ENCODE results near the gene RSRC2. TPM values are rescaled to one million over a fixed set of nuclear protein-coding genes. Genes with fewer than 3 reads are reported as not detected.

RSRC2 gene
- total RNA-seq, 1 donor from 2014 or later = 63.8 TPM

DNA sequence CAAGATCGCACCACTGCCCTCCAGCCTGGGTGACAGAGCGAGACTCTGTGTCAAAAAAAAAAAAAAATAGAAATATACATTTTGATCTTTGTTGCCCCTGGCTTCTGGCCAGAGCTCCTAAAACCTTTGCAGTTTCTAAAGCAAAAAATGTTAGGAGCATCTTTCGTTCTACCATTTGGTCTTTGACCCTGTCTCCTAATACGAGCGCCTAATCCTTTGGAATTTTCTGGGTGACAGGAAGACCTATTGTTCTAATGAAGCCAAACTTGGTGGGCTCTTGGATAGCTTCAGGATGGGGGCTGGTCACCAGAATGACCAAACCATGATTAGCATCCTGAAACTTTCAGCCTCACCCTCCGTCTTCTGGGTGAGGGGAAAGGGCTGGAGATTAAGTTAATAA, 72.0 kb downstream of the RSRC2 start:
- Histone ChIP-seq H3K4me3 (no peak overlapping the region), H3K36me3 (no peaks in the 10 kb centered on the region), H3K9me3 (no peaks in the 10 kb centered on the region), H3K27ac (no peak overlapping the region), H3K4me1 (no peaks in the 10 kb centered on the region), H3K27me3 (no peaks in the 10 kb centered on the region)
- no peak for DNase-seq
- no peak for ATAC-seq
- TF ChIP-seq, protein P1, sequence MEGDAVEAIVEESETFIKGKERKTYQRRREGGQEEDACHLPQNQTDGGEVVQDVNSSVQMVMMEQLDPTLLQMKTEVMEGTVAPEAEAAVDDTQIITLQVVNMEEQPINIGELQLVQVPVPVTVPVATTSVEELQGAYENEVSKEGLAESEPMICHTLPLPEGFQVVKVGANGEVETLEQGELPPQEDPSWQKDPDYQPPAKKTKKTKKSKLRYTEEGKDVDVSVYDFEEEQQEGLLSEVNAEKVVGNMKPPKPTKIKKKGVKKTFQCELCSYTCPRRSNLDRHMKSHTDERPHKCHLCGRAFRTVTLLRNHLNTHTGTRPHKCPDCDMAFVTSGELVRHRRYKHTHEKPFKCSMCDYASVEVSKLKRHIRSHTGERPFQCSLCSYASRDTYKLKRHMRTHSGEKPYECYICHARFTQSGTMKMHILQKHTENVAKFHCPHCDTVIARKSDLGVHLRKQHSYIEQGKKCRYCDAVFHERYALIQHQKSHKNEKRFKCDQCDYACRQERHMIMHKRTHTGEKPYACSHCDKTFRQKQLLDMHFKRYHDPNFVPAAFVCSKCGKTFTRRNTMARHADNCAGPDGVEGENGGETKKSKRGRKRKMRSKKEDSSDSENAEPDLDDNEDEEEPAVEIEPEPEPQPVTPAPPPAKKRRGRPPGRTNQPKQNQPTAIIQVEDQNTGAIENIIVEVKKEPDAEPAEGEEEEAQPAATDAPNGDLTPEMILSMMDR (IDR thresholded peaks at IDR 0.05) = no peak
- intact Hi-C loops (cut with DNase I) = no loop called here

DNA sequence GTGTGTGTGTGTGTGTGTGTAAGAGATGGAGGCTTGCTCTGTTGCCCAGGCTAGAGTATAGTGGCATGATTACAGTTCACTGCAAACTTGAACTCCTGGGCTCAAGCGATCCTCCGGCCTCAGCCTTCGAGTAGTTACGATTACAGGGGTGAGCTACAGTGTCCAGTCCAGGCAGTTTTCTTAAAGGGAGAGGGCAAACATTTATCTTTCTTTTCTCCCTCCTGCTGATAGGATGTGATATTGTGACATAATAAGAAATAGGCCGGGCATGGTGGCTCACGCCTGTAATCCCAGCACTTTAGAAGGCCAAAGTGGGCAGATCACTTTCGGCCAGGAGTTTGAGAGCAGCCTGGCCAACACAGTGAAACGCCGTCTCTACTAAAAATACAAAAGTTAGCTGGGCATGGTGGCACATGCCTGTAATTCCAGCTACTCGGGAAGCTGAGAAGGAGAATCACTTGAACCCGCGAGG, 72.5 kb downstream of the RSRC2 start:
- Histone ChIP-seq H3K27ac (no peak overlapping the region), H3K36me3 (no peaks in the 10 kb centered on the region), H3K27me3 (no peaks in the 10 kb centered on the region), H3K4me1 (no peaks in the 10 kb centered on the region), H3K4me3 (no peak overlapping the region), H3K9me3 (no peaks in the 10 kb centered on the region)
- ATAC-seq = no peak
- intact Hi-C loops (cut with DNase I) = no loop called here
- TF ChIP-seq, protein P1 (IDR thresholded peaks at IDR 0.05) = no peak
- DNase-seq = peak; percentile 20

Other genes starting within 250 kb of the RSRC2 start
- gene CLIP1, start 104.3 kb downstream of the RSRC2 start, total RNA-seq = 108 TPM
- gene ZCCHC8, start 26.0 kb downstream of the RSRC2 start, total RNA-seq = 21.2 TPM
- gene KNTC1, start 313 bp upstream of the RSRC2 start, total RNA-seq = 8.4 TPM
- gene HCAR2, start 176.4 kb upstream of the RSRC2 start, total RNA-seq = 7.6 TPM
- 4.3 TPM for gene HCAR3, start 189.9 kb upstream of the RSRC2 start, total RNA-seq
- 0.20 TPM for gene HCAR1, start 203.9 kb upstream of the RSRC2 start, total RNA-seq
- gene DENR, start 225.9 kb upstream of the RSRC2 start, total RNA-seq = 29.1 TPM
- 0.64 TPM for gene CCDC62, start 247.6 kb upstream of the RSRC2 start, total RNA-seq